ENCODE results near the gene USH1G. TPM values are rescaled to one million over a fixed set of nuclear protein-coding genes. Genes with fewer than 3 reads are reported as not detected.
"Not testable (repeated sequence)": the region's sequence is repeated elsewhere in the genome, so short reads cannot be mapped to it uniquely, and the experiment has no call there.

The USH1G gene
- total RNA-seq, 2 donors from 2014 or later, result 0.21 to 0.47 TPM

- DNase-seq; intact Hi-C loops (cut with DNase I); ATAC-seq: not testable (repeated sequence)
Observed at GRCh38 chr17:74870028-74870427, 53.0 kb downstream of the USH1G start.

- no peak for DNase-seq
- intact Hi-C loops (cut with DNase I), result loop anchor here (5.0 to 10.0 kb wide), 3 partner anchors 77 to 214 kb away; partner anchors contain the start of gene NHERF1 (in 1 of the 2)
- ATAC-seq, result no peak
Observed at GRCh38 chr17:74868908-74869255, 54.2 kb downstream of the USH1G start.

- DNase-seq, result no peak
- intact Hi-C loops (cut with DNase I), result loop anchor here (5.0 to 10.0 kb wide), 3 partner anchors 76 to 214 kb away; partner anchors contain the start of gene NHERF1 (in 1 of the 2)
- ATAC-seq, result no peak
Observed at GRCh38 chr17:74868251-74868907, 54.7 kb downstream of the USH1G start.

GRCh38 chr17:74866198-74866835 lies 56.7 kb downstream of the USH1G start:
- no peak for ATAC-seq
- intact Hi-C loops (cut with DNase I), result loop anchor here (5.0 to 10.0 kb wide), 3 partner anchors 74 to 212 kb away; partner anchors contain the start of gene NHERF1 (in 1 of the 2)
- no peak for DNase-seq

Other genes starting within 250 kb of the USH1G start
- gene CD300LF, start 210.3 kb downstream of the USH1G start, total RNA-seq, result under 1 TPM; 0.41 to 0.44 TPM
- 1 to 10 TPM in 1 of 2 donors, under 1 TPM in 1; 0.58 to 3.2 TPM for gene RAB37, start 186.0 kb downstream of the USH1G start, total RNA-seq
- gene NHERF1, start 174.6 kb downstream of the USH1G start, total RNA-seq, result 10 to 100 TPM; 15.1 to 18.5 TPM
- gene NAT9, start 146.9 kb downstream of the USH1G start, total RNA-seq, result 10 to 100 TPM; 23.7 to 34.7 TPM
- 10 to 100 TPM; 25.2 to 38.8 TPM for gene GRIN2C, start 63.4 kb downstream of the USH1G start, total RNA-seq
- gene FDXR, start 50.3 kb downstream of the USH1G start, total RNA-seq, result 1 to 10 TPM; 6.6 to 8.1 TPM
- not detected for gene FADS6, start 29.6 kb downstream of the USH1G start, total RNA-seq
- gene OTOP2, start 1.0 kb upstream of the USH1G start, total RNA-seq, result not detected
- gene OTOP3, start 12.6 kb upstream of the USH1G start, total RNA-seq, result not detected
- gene HID1, start 49.5 kb upstream of the USH1G start, total RNA-seq, result 1 to 10 TPM; 7.4 to 8.2 TPM
- 10 to 100 TPM; 13.8 to 15.2 TPM for gene CDR2L, start 64.4 kb upstream of the USH1G start, total RNA-seq
- 10 to 100 TPM; 38.1 to 46.7 TPM for gene MRPL58, start 89.4 kb upstream of the USH1G start, total RNA-seq
- 100 to 1,000 TPM; 676 to 729 TPM for gene ATP5PD, start 123.7 kb upstream of the USH1G start, total RNA-seq
- 10 to 100 TPM; 21.4 to 26.2 TPM for gene KCTD2, start 124.0 kb upstream of the USH1G start, total RNA-seq
- gene SLC16A5, start 164.7 kb upstream of the USH1G start, total RNA-seq, result 10 to 100 TPM in 1 of 2 donors, 1 to 10 TPM in 1; 7.2 to 14.3 TPM
- 1 to 10 TPM; 5.8 to 6.7 TPM for gene ARMC7, start 186.7 kb upstream of the USH1G start, total RNA-seq
- 10 to 100 TPM; 27.2 to 28.4 TPM for gene NT5C, start 208.5 kb upstream of the USH1G start, total RNA-seq
- gene JPT1, start 231.3 kb upstream of the USH1G start, total RNA-seq, result 10 to 100 TPM; 16.4 to 19.7 TPM

All from left cardiac atrium (tissue), 4 donors.